Natural killer cell (primary cell): Measurements from ENCODE around the gene TRIM24. TPM values are rescaled to one million over a fixed set of nuclear protein-coding genes. Genes with fewer than 3 reads are reported as not detected.

Experiments
- ATAC-seq, 3 donors: fragments of 150-1000 bp in 2 of 3; fragments of 200-7000 bp in 1 of 3; cut with Tn5 transposase; 1 replicate in 1 of 3; 2 replicates in 2 of 3; pipeline ENCODE4 v1.10.0; 2021; ENCODE audit warnings: mild to moderate bottlenecking in 2 of 3, moderate library complexity in 2 of 3
- DNase-seq, 2 donors: peaks; one replicate each; pipeline versions ENCODE4 v3.0.0 to v3.0.0-alpha.2; 2013 to 2021; ENCODE audit warnings: mixed read lengths in 1 of 2
- H3K27ac ChIP-seq: one replicate; pipeline ENCODE4 v1.5.1; 2013; ENCODE audit warnings: mild to moderate bottlenecking, low read length
- H3K27me3 ChIP-seq: one replicate; pipeline ENCODE4 v1.6.1; 2013; ENCODE audit warnings: low read length; ENCODE audit not compliant: control insufficient read depth, insufficient read depth
- H3K36me3 ChIP-seq: one replicate; pipeline ENCODE4 v1.6.1; 2013; ENCODE audit warnings: low read length; ENCODE audit not compliant: control insufficient read depth, insufficient read depth
- H3K4me1 ChIP-seq: one replicate; pipeline ENCODE4 v1.6.1; 2013; ENCODE audit warnings: low read length; ENCODE audit not compliant: control insufficient read depth, insufficient read depth
- H3K4me3 ChIP-seq: one replicate; pipeline ENCODE4 v1.5.1; 2013; ENCODE audit warnings: low read length
- H3K9me3 ChIP-seq: one replicate; pipeline ENCODE4 v1.6.1; 2013; ENCODE audit warnings: low read length; ENCODE audit not compliant: control insufficient read depth, insufficient read depth
- H3K27ac Mint-ChIP-seq, 2 donors: one replicate each; pipeline ENCODE4 v1.8.0; 2022; ENCODE audit warnings: mild to moderate bottlenecking in 2 of 2, mixed read lengths in 2 of 2, moderate library complexity in 1 of 2
- H3K27me3 Mint-ChIP-seq, 2 donors: one replicate each; pipeline ENCODE4 v1.8.0; 2022; ENCODE audit warnings: low read depth in 2 of 2, mixed read lengths in 2 of 2
- H3K36me3 Mint-ChIP-seq: one replicate; pipeline ENCODE4 v1.8.0; 2022; ENCODE audit warnings: mixed read lengths
- H3K4me1 Mint-ChIP-seq, 2 donors: one replicate each; pipeline ENCODE4 v1.8.0; 2022; ENCODE audit warnings: mixed read lengths in 2 of 2
- H3K4me3 Mint-ChIP-seq: one replicate; pipeline ENCODE4 v1.8.0; 2022; ENCODE audit warnings: mild to moderate bottlenecking, moderate library complexity, mixed read lengths
- H3K9me3 Mint-ChIP-seq, 2 donors: one replicate each; pipeline ENCODE4 v1.8.0; 2022; ENCODE audit warnings: mixed read lengths in 2 of 2
- WGBS: methylation state at CpG from one replicate; pipeline ENCODE4 v1.1.7; 2013; ENCODE audit warnings: missing lambda C conversion rate; ENCODE audit not compliant: insufficient coverage; 5-methylcytosine and 5-hydroxymethylcytosine counted together
- intact Hi-C: fragments of 100-400 bp; cut with micrococcal nuclease; formaldehyde crosslinking; loops from one replicate; pipeline ENCODE4 v1.14.2; 2022
- total RNA-seq, 4 donors: library from RNA; stranded (reverse); fragments of 120-200 nt in 1 of 4; gene quantifications; one replicate each; pipeline versions ENCODE4 v1.2.3 to v1.2.4, GENCODE V29; 2013 to 2022
- TF ChIP-seq, protein P1 (sequence below): fragments of 200-600 bp; IDR thresholded peaks from one replicate; pipeline ENCODE4 v1.8.0; 2022; ENCODE audit warnings: antibody characterized with exemption

The TRIM24 gene
- total RNA-seq, 3 donors from 2014 or later (not counting 1 experiment from before 2014, with no cell fraction given): 15.2 to 19.1 (median 18.9) TPM

DNA sequence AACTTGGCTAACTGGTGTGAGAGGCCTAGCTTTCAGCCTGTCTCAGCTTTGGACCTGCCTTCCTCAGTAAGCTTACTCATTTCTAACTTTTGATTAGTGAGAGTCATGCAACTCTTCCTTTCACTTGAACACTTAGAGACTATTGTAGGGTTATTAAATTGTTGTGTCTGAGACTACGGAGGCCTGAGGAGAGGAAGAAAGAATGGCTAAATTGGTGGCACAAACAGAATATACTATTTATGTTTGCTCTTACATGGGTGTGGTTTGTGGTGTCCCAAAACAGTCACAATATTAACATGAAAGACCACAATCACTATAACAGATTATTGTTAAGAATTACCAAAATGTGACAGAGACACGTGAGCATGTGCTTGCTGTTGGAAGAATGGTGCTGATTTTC, 82.1 kb downstream of the TRIM24 start:
- DNase-seq (no peak), ATAC-seq (peak in 2 of 3 donors; percentile 24 to 54)
- TF ChIP-seq, protein P1, sequence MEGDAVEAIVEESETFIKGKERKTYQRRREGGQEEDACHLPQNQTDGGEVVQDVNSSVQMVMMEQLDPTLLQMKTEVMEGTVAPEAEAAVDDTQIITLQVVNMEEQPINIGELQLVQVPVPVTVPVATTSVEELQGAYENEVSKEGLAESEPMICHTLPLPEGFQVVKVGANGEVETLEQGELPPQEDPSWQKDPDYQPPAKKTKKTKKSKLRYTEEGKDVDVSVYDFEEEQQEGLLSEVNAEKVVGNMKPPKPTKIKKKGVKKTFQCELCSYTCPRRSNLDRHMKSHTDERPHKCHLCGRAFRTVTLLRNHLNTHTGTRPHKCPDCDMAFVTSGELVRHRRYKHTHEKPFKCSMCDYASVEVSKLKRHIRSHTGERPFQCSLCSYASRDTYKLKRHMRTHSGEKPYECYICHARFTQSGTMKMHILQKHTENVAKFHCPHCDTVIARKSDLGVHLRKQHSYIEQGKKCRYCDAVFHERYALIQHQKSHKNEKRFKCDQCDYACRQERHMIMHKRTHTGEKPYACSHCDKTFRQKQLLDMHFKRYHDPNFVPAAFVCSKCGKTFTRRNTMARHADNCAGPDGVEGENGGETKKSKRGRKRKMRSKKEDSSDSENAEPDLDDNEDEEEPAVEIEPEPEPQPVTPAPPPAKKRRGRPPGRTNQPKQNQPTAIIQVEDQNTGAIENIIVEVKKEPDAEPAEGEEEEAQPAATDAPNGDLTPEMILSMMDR: no peak
- intact Hi-C loops: no loop called here
- Histone ChIP-seq H3K4me1 (no peaks in the 10 kb centered on the region), H3K4me3 (no peak overlapping the region), H3K27ac (no peak overlapping the region), H3K9me3 (no peaks in the 10 kb centered on the region), H3K27me3 (no peaks in the 10 kb centered on the region), H3K36me3 (peaks cover 12% of the 10 kb centered on the region)
- Mint-ChIP-seq H3K4me1 (peaks cover 21 to 24% of the 10 kb centered on the region in 2 donors), H3K27me3 (no peaks in the 10 kb centered on the region), H3K36me3 (peaks cover 28% of the 10 kb centered on the region), H3K27ac (peak overlapping the region; percentile 28 to 36), H3K9me3 (no peaks in the 10 kb centered on the region), H3K4me3 (no peak overlapping the region)
- WGBS: 33% methylated on average over 1 of the region's 2 CpGs

DNA sequence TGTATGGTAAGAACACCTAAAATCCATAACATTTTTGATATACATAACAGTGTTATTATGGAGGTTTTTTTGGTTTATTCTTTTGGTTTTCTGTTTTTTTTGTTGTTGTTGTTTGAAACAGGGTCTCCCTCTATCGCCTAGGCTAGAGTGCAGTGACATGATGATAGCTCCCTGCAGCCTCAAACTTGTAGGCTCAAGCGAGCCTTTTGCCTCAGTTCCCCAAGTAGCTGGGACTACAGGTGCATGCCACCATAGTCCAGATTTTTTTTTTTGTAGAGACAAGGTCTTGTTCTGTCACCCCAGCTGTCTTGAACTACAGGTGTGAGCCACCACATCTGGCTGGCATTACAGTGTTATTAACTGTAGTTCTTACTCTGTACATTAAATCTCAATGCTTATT, 83.7 kb downstream of the TRIM24 start:
- Histone ChIP-seq H3K27ac (no peak overlapping the region), H3K27me3 (no peaks in the 10 kb centered on the region), H3K4me3 (no peak overlapping the region), H3K36me3 (peaks cover 9% of the 10 kb centered on the region), H3K4me1 (no peaks in the 10 kb centered on the region), H3K9me3 (no peaks in the 10 kb centered on the region)
- Mint-ChIP-seq H3K27ac (no peak overlapping the region), H3K27me3 (no peaks in the 10 kb centered on the region), H3K36me3 (peaks cover 28% of the 10 kb centered on the region), H3K4me1 (peaks cover 21 to 24% of the 10 kb centered on the region in 2 donors), H3K4me3 (no peak overlapping the region), H3K9me3 (no peaks in the 10 kb centered on the region)
- intact Hi-C loops: no loop called here
- 98% methylated on average over 2 of the region's 2 CpGs for WGBS
- DNase-seq (no peak), ATAC-seq (no peak)
- TF ChIP-seq, protein P1: no peak

DNA sequence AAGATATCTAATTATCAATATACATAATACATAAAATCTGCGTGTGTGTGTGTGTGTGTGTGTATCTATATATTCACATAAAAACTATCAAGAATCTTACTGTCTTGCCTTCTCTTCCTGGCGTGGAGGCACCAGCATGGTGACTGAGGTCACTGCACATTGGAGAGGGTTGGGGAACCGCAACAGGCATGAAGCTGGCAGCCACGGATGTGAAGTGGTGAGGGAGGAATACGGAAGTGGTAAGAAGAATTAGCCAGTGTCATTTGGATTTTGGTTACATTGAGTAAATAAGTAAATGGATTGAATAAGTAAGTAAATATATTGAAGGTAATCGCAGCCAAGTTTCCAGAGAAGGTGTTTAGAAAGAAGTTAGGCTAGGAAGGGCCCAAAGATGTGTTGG, 85.1 kb downstream of the TRIM24 start:
- Histone ChIP-seq H3K4me3 (no peak overlapping the region), H3K9me3 (no peaks in the 10 kb centered on the region), H3K36me3 (peaks cover 3% of the 10 kb centered on the region), H3K27me3 (no peaks in the 10 kb centered on the region), H3K4me1 (no peaks in the 10 kb centered on the region), H3K27ac (no peak overlapping the region)
- Mint-ChIP-seq H3K27me3 (no peaks in the 10 kb centered on the region), H3K36me3 (peaks cover 28% of the 10 kb centered on the region), H3K4me3 (no peak overlapping the region), H3K27ac (no peak overlapping the region), H3K9me3 (no peaks in the 10 kb centered on the region), H3K4me1 (peaks cover 21 to 29% of the 10 kb centered on the region in 2 donors)
- WGBS: 79% methylated on average over 5 of the region's 6 CpGs
- intact Hi-C loops: no loop called here
- DNase-seq: no peak
- no peak for ATAC-seq
- TF ChIP-seq, protein P1: no peak

DNA sequence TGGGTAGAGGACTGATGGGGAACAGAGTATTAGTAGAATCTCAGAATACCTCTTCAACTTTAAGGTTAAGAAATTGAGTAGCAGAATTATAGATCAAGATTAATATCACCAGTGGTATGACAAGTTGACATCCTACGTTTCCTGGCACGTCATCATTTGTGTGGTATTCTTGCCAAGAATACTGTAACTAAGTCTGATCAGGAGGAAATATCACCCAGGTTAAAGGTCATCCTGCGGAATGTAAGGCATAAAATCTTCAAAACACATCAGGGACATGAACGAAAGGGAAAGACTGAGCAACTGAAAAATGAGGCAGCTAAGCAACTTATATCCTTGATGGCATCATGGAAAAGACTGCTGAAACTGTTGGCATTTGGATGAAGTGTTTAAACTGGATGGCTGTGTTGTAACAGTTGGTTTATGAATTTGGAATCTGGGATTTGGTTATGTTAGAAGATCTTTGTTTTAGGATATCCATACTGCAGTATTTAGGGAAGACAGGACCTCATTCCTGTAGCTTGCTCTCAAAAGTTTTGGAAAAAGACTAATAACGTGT, 86.1 kb downstream of the TRIM24 start:
- ATAC-seq: no peak
- no peaks in the 10 kb centered on the region for H3K9me3 Mint-ChIP-seq
- Histone ChIP-seq H3K4me3 (no peak overlapping the region), H3K9me3 (no peaks in the 10 kb centered on the region), H3K4me1 (no peaks in the 10 kb centered on the region), H3K27ac (no peak overlapping the region), H3K36me3 (peaks cover 4% of the 10 kb centered on the region), H3K27me3 (no peaks in the 10 kb centered on the region)
- no peak overlapping the region for H3K4me3 Mint-ChIP-seq
- TF ChIP-seq, protein P1: no peak
- WGBS: 96% methylated on average over 5 of the region's 5 CpGs
- no peak for DNase-seq
- peaks cover 21 to 29% of the 10 kb centered on the region in 2 donors for H3K4me1 Mint-ChIP-seq
- no peaks in the 10 kb centered on the region for H3K27me3 Mint-ChIP-seq
- intact Hi-C loops: no loop called here
- peaks cover 28% of the 10 kb centered on the region for H3K36me3 Mint-ChIP-seq
- H3K27ac Mint-ChIP-seq: no peak overlapping the region
